HepG2 (cell line): ENCODE measurements around the gene AFAP1L2. TPM values are rescaled to one million over a fixed set of nuclear protein-coding genes. Genes with fewer than 3 reads are reported as not detected.

Experiments used
- ATAC-seq: fragments of 200-7000 bp; cut with Tn5 transposase; 3 replicates; pipeline ENCODE4 v1.9.1; 2020; ENCODE audit warnings: mild to moderate bottlenecking, moderate library complexity
- BruUV-seq: library from RNA; stranded (reverse); fragments of 400-500 nt; replicated peaks from 2 replicates; lab custom pipeline; 2021; lab: Mats Ljungman, UMichigan
- CTCF ChIA-PET: fragments of 300-600 bp; formaldehyde crosslinking; extraction: SDS; loops from one replicate; lab custom pipeline; 2021; ENCODE audit warnings: low total read pairs, inconsistent platforms, low intra/inter-chr PET ratio; lab: Yijun Ruan, JAX
- POLR2A ChIA-PET: fragments of 350-600 bp; sonication (Branson Sonifier 250); formaldehyde crosslinking; loops from one replicate; lab custom pipeline; 2020; ENCODE audit warnings: antibody characterized with exemption, inconsistent platforms; lab: Yijun Ruan, JAX
- DNase-seq: peaks from one replicate; pipeline ENCODE4 v3.0.0-alpha.2; 2015; ENCODE audit warnings: low spot score
- FAIRE-seq: peaks from 3 replicates; lab custom pipeline; 2011; peaks lifted over from hg19 to GRCh38; lab: Jason Lieb, UNC
- H2AFZ ChIP-seq: one replicate; pipeline ENCODE4 v1.6.1; 2011; ENCODE audit warnings: low read length, inconsistent platforms
- H3K27ac ChIP-seq: fragments of 300-600 bp; 3 replicates; pipeline ENCODE4 v1.8.0; 2011; ENCODE audit warnings: mixed run types, mild to moderate bottlenecking, mixed read lengths, low read length, inconsistent platforms; ENCODE audit not compliant: insufficient read depth; ENCODE audit errors: extremely low read length
- H3K27me3 ChIP-seq, 2 experiments: fragments of 200-600 bp in 1 of 2; 2 replicates in 1 of 2; 3 replicates in 1 of 2; pipeline versions ENCODE4 v1.6.0 to v1.8.0; 2011; ENCODE audit warnings: low read length in 2 of 2, mild to moderate bottlenecking in 2 of 2, moderate library complexity in 2 of 2, inconsistent platforms in 1 of 2; ENCODE audit not compliant: insufficient read depth in 2 of 2, control insufficient read depth in 1 of 2
- H3K36me3 ChIP-seq, 2 experiments: fragments of 200-600 bp in 1 of 2; replicated peaks in 1 of 2; 2 replicates in 1 of 2; 3 replicates in 1 of 2; pipeline versions ENCODE4 v1.5.1 to v1.8.0; 2011; ENCODE audit warnings: low read length in 2 of 2, inconsistent platforms in 1 of 2; ENCODE audit not compliant: insufficient read depth in 2 of 2, control insufficient read depth in 1 of 2
- H3K4me1 ChIP-seq: 2 replicates; pipeline ENCODE4 v1.5.1; 2012; ENCODE audit warnings: low read length, inconsistent platforms; ENCODE audit not compliant: insufficient read depth
- H3K4me2 ChIP-seq: 2 replicates; pipeline ENCODE4 v1.6.0; 2011; ENCODE audit warnings: low read depth, low read length, inconsistent platforms
- H3K4me3 ChIP-seq, 3 experiments: fragments of 200-600 bp in 1 of 3; sonication (generic), shearing (Covaris generic) in 1 of 3; replicated peaks in 1 of 3; 2 replicates each; pipeline ENCODE4 v1.5.1; 2011 to 2016; ENCODE audit warnings: low read length in 3 of 3, inconsistent platforms in 2 of 3, low read depth in 2 of 3, mild to moderate bottlenecking in 2 of 3, control low read depth in 1 of 3, mixed read lengths in 1 of 3; ENCODE audit not compliant: insufficient read depth in 1 of 3
- H3K79me2 ChIP-seq: one replicate; pipeline ENCODE4 v1.6.1; 2011; ENCODE audit warnings: low read length, inconsistent platforms; ENCODE audit not compliant: insufficient read depth
- H3K9ac ChIP-seq: 2 replicates; pipeline ENCODE4 v1.6.0; 2011; ENCODE audit warnings: mild to moderate bottlenecking, low read depth, low read length, inconsistent platforms; ENCODE audit not compliant: insufficient read depth
- H3K9me3 ChIP-seq: 2 replicates; pipeline ENCODE4 v1.5.1; 2012; ENCODE audit warnings: mild to moderate bottlenecking, low read length
- H4K20me1 ChIP-seq: 2 replicates; pipeline ENCODE4 v1.6.0; 2011; ENCODE audit warnings: inconsistent platforms, mild to moderate bottlenecking, low read length, moderate library complexity; ENCODE audit not compliant: insufficient read depth
- KLF11 ChIP-seq: IDR thresholded peaks from 2 replicates; pipeline ENCODE4 v1.6.1; 2016; ENCODE audit warnings: missing compliant biosample characterization
- KLF6 ChIP-seq: IDR thresholded peaks from 2 replicates; pipeline ENCODE4 v1.8.0; 2016; ENCODE audit warnings: missing biosample characterization, missing genetic modification reagents
- PPARG ChIP-seq: conservative IDR thresholded peaks from 2 replicates; pipeline ENCODE4 v1.6.1; 2016; ENCODE audit warnings: missing biosample characterization, missing genetic modification reagents
- RORA ChIP-seq: sonication (generic); formaldehyde crosslinking; IDR thresholded peaks from 2 replicates; pipeline ENCODE4 v1.5.0; 2020; ENCODE audit warnings: mild to moderate bottlenecking, missing genetic modification reagents, moderate library complexity
- SYNCRIP ChIP-seq: fragments of 200-400 bp; formaldehyde crosslinking; IDR thresholded peaks from 2 replicates; pipeline ENCODE4 v1.6.1; 2018; ENCODE audit warnings: mild to moderate bottlenecking, low read depth, low read length; ENCODE audit not compliant: insufficient read depth
- ZNF121 ChIP-seq: sonication (generic); formaldehyde crosslinking; IDR thresholded peaks from 2 replicates; pipeline ENCODE4 v1.5.0; 2020; ENCODE audit warnings: mild to moderate bottlenecking, missing genetic modification reagents
- ZNF768 ChIP-seq: sonication (generic); formaldehyde crosslinking; IDR thresholded peaks from 2 replicates; pipeline ENCODE4 v1.4.0; 2020; ENCODE audit warnings: missing genetic modification reagents
- ZNF879 ChIP-seq: sonication (generic); formaldehyde crosslinking; IDR thresholded peaks from 2 replicates; pipeline ENCODE4 v1.8.1; 2023; ENCODE audit warnings: missing genetic modification reagents
- WGBS: methylation state at CpG from one replicate; pipeline ENCODE4 v1.1.6; 2017; ENCODE audit warnings: low lambda C conversion rate; 5-methylcytosine and 5-hydroxymethylcytosine counted together
- in situ Hi-C: cut with HindIII; loops from 2 replicates; pipeline ENCODE4 v1.10.0; 2017; ENCODE audit warnings: low pct_unique_long_range_greater_than_20kb; ENCODE audit not compliant: extremely low pct_ligation_motif_present
- intact Hi-C: fragments of 100-400 bp; cut with micrococcal nuclease; formaldehyde crosslinking; loops from one replicate; pipeline ENCODE4 v1.10.0; 2022; ENCODE audit not compliant: unreplicated experiment
- polyA plus RNA-seq, 8 experiments: library from polyadenylated mRNA; depleted of rRNA in 3 of 8; stranded (reverse) in 7 of 8; unstranded in 1 of 8; fragments of >200 nt; fragmentation: Illumina TruSeq in 4 of 8; extraction: Trizol in 4 of 8; gene quantifications; 2 replicates each; pipeline versions ENCODE4 v1.2.1 to v1.2.3, GENCODE V29; 2011 to 2016; ENCODE audit warnings: low read depth in 4 of 8, missing spikeins in 1 of 8, mixed read lengths in 1 of 8; ENCODE audit not compliant: insufficient read depth in 1 of 8
- total RNA-seq, 5 experiments: library from RNA; depleted of rRNA; stranded (reverse); fragments of >200 nt; fragmentation: Illumina TruSeq; extraction: Trizol; gene quantifications; 2 replicates each; pipeline ENCODE4 v1.2.3, GENCODE V29; 2016; ENCODE audit warnings: low read depth in 1 of 5
- TF ChIP-seq, protein P1 (sequence below): IDR thresholded peaks from 2 replicates; pipeline ENCODE4 v1.6.1; 2016
- TF ChIP-seq, protein P2 (sequence below): sonication (generic); formaldehyde crosslinking; IDR thresholded peaks from 2 replicates; pipeline ENCODE4 v1.5.0; 2020; ENCODE audit warnings: missing genetic modification reagents, mild to moderate bottlenecking, borderline replicate concordance

Gene AFAP1L2
- total and polyA plus RNA-seq, 2 of the 13 experiments (the other 11 are each of a cell fraction or from before 2014, with no cell fraction given), result not detected

DNA sequence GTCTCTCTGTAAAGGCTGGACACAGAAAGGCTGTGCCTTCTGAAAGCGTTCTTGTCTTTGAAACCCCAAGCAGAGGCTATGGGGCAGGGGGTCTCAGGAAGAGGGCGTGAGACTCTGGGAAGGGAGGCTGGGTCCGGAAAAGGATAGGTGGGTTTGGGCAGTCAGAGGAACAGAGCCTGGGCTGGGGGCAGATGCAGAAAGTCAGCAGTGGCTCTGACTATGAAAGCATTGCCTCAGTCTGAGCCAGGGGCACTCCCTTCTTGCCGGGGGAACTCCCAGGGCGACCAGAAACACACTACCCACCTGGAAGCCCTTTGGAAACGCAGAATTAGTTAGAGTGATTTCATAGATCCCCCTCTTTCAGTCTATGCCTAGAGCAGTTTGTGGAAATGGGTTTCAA, 93.3 kb downstream of the AFAP1L2 start:
- CTCF ChIA-PET, result no interaction called here
- H3K27me3 ChIP-seq, result peaks cover 6 to 62% of the 10 kb centered on the region in 2 experiments

DNA sequence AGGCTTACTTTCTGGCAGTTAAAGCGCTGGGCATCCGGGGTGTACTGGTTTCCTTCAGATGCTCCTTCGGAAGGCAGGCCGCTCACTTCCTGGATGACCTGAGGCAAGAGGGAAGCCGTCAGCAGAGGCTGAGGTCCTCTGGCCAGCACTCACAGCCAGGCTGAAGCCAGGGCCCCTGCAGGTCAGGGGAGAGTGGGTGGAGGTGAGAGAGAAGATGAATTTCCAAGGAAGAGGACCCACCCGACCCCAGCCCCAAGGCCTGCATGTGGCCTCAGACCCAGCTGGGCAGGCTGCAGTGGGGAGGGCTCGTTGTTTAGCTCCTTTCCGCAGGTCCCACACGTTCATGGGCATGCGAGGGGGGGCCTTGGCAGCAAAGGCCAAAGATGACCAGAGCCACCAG, 94.0 kb downstream of the AFAP1L2 start:
- H4K20me1 ChIP-seq, result no peaks in the 10 kb centered on the region
- DNase-seq (no peak), FAIRE-seq (no peak), ATAC-seq (no peak)
- no peak overlapping the region for H3K4me2 ChIP-seq
- no TSS peak for BruUV-seq
- in situ Hi-C loops, result loop anchor here (25.0 kb wide), 1 partner anchor 827 kb away; no protein-coding TSS in a partner anchor
- POLR2A ChIA-PET, result no interaction called here
- 38% methylated on average over 6 of the region's 10 CpGs for WGBS
- intact Hi-C loops, result no loop called here
- H3K4me1 ChIP-seq, result no peaks in the 10 kb centered on the region
- no peaks in the 10 kb centered on the region for H3K79me2 ChIP-seq
- H3K36me3 ChIP-seq, result no peaks in the 10 kb centered on the region
- no peak for TF ChIP-seq KLF11 (CRISPR knock-in tag)
- TF ChIP-seq ZNF879, result no peak
- no peak for TF ChIP-seq ZNF768 (CRISPR knock-in tag)
- TF ChIP-seq, protein P1, sequence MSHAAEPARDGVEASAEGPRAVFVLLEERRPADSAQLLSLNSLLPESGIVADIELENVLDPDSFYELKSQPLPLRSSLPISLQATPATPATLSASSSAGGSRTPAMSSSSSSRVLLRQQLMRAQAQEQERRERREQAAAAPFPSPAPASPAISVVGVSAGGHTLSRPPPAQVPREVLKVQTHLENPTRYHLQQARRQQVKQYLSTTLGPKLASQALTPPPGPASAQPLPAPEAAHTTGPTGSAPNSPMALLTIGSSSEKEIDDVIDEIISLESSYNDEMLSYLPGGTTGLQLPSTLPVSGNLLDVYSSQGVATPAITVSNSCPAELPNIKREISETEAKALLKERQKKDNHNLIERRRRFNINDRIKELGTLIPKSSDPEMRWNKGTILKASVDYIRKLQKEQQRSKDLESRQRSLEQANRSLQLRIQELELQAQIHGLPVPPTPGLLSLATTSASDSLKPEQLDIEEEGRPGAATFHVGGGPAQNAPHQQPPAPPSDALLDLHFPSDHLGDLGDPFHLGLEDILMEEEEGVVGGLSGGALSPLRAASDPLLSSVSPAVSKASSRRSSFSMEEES (CRISPR knock-in tag), result no peak
- no peak for TF ChIP-seq PPARG (CRISPR knock-in tag)
- TF ChIP-seq SYNCRIP, result no peak
- TF ChIP-seq RORA (CRISPR knock-in tag), result no peak
- H3K9me3 ChIP-seq, result no peaks in the 10 kb centered on the region
- peaks cover 6 to 58% of the 10 kb centered on the region in 2 experiments for H3K27me3 ChIP-seq
- H3K9ac ChIP-seq, result no peak overlapping the region
- no peak overlapping the region for H2AFZ ChIP-seq
- no peak overlapping the region for H3K4me3 ChIP-seq
- CTCF ChIA-PET, result no interaction called here
- no peak overlapping the region for H3K27ac ChIP-seq

More for the DNA sequence above, 93.3 kb downstream of the AFAP1L2 start:
- Histone ChIP-seq H2AFZ (no peak overlapping the region), H3K9ac (no peak overlapping the region), H3K36me3 (no peaks in the 10 kb centered on the region), H3K4me2 (no peak overlapping the region), H4K20me1 (no peaks in the 10 kb centered on the region), H3K4me1 (no peaks in the 10 kb centered on the region), H3K27ac (no peak overlapping the region), H3K9me3 (no peaks in the 10 kb centered on the region), H3K79me2 (no peaks in the 10 kb centered on the region), H3K4me3 (no peak overlapping the region)
- WGBS, result 17% methylated on average over 6 of the region's 6 CpGs
- in situ Hi-C loops (loop anchor here (25.0 kb wide), 1 partner anchor 826 kb away; no protein-coding TSS in a partner anchor), intact Hi-C loops (no loop called here)
- no peak for DNase-seq
- no TSS peak for BruUV-seq
- FAIRE-seq, result no peak
- POLR2A ChIA-PET, result no interaction called here
- TF ChIP-seq, protein P2, sequence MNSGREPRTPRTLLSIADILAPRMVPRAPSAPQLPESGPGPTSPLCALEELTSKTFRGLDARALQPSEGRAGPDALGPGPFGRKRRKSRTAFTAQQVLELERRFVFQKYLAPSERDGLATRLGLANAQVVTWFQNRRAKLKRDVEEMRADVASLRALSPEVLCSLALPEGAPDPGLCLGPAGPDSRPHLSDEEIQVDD, result no peak
- TF ChIP-seq KLF6 (CRISPR knock-in tag) (no peak), ZNF121 (CRISPR knock-in tag) (no peak)
- no peak for ATAC-seq
